Thyroid gland (tissue), 4 donors: ENCODE measurements around the gene FZD2. TPM values are rescaled to one million over a fixed set of nuclear protein-coding genes. Genes with fewer than 3 reads are reported as not detected.
"Not testable (repeated sequence)": the region's sequence is repeated elsewhere in the genome, so short reads cannot be mapped to it uniquely, and the experiment has no call there.

Experiments used
- DNase-seq, 2 donors: peaks; one replicate each; pipeline ENCODE4 v3.0.0-alpha.2; 2019
- H3K27ac ChIP-seq, 3 donors: fragments of 200-600 bp; sonication (generic); 1 replicate in 2 of 3; 2 replicates in 1 of 3; pipeline ENCODE4 v1.5.1; 2016 to 2019; ENCODE audit warnings: mild to moderate bottlenecking in 1 of 3, moderate library complexity in 1 of 3
- H3K27me3 ChIP-seq: fragments of 200-600 bp; sonication (generic); one replicate; pipeline ENCODE4 v1.5.1; 2019
- H3K36me3 ChIP-seq, 2 donors: fragments of 200-600 bp; sonication (generic); one replicate each; pipeline ENCODE4 v1.5.1; 2016 to 2019
- H3K4me1 ChIP-seq, 2 donors: fragments of 200-600 bp; sonication (generic); one replicate each; pipeline ENCODE4 v1.5.1; 2017 to 2019
- H3K4me3 ChIP-seq, 3 donors: fragments of 200-600 bp; sonication (generic); replicated peaks in 1 of 3; 1 replicate in 2 of 3; 2 replicates in 1 of 3; pipeline ENCODE4 v1.5.1; 2016; ENCODE audit warnings: mild to moderate bottlenecking in 1 of 3
- H3K9me3 ChIP-seq: fragments of 200-600 bp; sonication (generic); one replicate; pipeline ENCODE4 v1.5.1; 2017
- POLR2A ChIP-seq, 2 donors: fragments of 450-650 bp; IDR thresholded peaks; one replicate each; pipeline ENCODE4 v1.6.1; 2017; ENCODE audit warnings: antibody characterized with exemption in 2 of 2, mild to moderate bottlenecking in 2 of 2, moderate library complexity in 1 of 2
- WGBS, 2 donors: methylation state at CpG; one replicate each; pipeline ENCODE4 v1.1.5; 2017; 5-methylcytosine and 5-hydroxymethylcytosine counted together
- intact Hi-C: fragments of 100-400 bp; cut with DNase I; formaldehyde crosslinking; loops from one replicate; pipeline ENCODE4 v1.15.1; 2023
- total RNA-seq, 4 donors: library from RNA; depleted of rRNA; stranded (reverse); fragments of >200 nt; gene quantifications; one replicate each; pipeline ENCODE4 v1.2.3, GENCODE V29; 2016
- TF ChIP-seq, protein P1 (sequence below), 6 experiments: fragments of 200-600 bp in 3 of 6; fragments of 450-650 bp in 3 of 6; sonication (generic) in 3 of 6; IDR thresholded peaks; one replicate each; pipeline ENCODE4 v1.5.1; 2016 to 2019; ENCODE audit warnings: antibody characterized with exemption in 6 of 6, mild to moderate bottlenecking in 2 of 6, inconsistent platforms in 1 of 6, moderate library complexity in 1 of 6

The FZD2 gene
- total RNA-seq, 4 donors from 2014 or later, result 1.8 to 7.1 (median 4.5) TPM

GRCh38 chr17:44536090-44536953 lies 21.0 kb upstream of the FZD2 start:
- intact Hi-C loops, result no loop called here
- DNase-seq, result no peak
- 81% methylated on average over 8 to 12 of the region's 12 CpGs for WGBS, 2 donors

DNA sequence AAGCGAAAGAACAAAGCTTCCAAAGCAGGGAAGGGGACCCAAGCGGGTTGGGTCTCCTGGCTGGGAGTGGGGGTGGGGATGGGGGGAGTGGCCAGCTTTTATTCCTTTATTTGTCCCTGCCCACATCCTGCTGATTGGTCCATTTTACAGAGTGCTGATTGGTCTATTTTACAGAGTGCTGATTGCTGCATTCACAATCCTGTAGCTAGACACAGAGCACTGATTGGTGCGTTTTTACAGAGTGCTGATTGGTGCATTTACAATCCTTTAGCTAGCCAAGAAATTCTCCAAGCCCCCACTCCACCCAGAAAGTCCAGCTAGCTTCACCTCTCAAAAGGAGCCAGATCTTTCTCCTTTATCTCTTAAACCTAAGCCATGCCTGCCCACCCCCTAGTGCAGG lies 19.4 kb upstream of the FZD2 start:
- H3K27me3 ChIP-seq, DNase-seq, H3K36me3 ChIP-seq, H3K9me3 ChIP-seq, H3K4me3 ChIP-seq, H3K27ac ChIP-seq, intact Hi-C loops: not testable (repeated sequence)
- 97 to 100% methylated on average over 3 of the region's 3 CpGs for WGBS, 2 donors
- peaks cover 3 to 20% of the 10 kb centered on the region in 2 donors for H3K4me1 ChIP-seq

More at GRCh38 chr17:44536090-44536953, 21.0 kb upstream of the FZD2 start:
- Histone ChIP-seq H3K27ac (no peak overlapping the region), H3K4me3 (no peak overlapping the region), H3K36me3 (no peaks in the 10 kb centered on the region), H3K27me3 (no peaks in the 10 kb centered on the region), H3K9me3 (no peaks in the 10 kb centered on the region), H3K4me1 (peaks cover 2 to 15% of the 10 kb centered on the region in 2 donors)
- TF ChIP-seq, protein P1, sequence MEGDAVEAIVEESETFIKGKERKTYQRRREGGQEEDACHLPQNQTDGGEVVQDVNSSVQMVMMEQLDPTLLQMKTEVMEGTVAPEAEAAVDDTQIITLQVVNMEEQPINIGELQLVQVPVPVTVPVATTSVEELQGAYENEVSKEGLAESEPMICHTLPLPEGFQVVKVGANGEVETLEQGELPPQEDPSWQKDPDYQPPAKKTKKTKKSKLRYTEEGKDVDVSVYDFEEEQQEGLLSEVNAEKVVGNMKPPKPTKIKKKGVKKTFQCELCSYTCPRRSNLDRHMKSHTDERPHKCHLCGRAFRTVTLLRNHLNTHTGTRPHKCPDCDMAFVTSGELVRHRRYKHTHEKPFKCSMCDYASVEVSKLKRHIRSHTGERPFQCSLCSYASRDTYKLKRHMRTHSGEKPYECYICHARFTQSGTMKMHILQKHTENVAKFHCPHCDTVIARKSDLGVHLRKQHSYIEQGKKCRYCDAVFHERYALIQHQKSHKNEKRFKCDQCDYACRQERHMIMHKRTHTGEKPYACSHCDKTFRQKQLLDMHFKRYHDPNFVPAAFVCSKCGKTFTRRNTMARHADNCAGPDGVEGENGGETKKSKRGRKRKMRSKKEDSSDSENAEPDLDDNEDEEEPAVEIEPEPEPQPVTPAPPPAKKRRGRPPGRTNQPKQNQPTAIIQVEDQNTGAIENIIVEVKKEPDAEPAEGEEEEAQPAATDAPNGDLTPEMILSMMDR (IDR thresholded peaks at IDR 0.05), result no peak
- no peak for TF ChIP-seq POLR2A (IDR thresholded peaks at IDR 0.05)

DNA sequence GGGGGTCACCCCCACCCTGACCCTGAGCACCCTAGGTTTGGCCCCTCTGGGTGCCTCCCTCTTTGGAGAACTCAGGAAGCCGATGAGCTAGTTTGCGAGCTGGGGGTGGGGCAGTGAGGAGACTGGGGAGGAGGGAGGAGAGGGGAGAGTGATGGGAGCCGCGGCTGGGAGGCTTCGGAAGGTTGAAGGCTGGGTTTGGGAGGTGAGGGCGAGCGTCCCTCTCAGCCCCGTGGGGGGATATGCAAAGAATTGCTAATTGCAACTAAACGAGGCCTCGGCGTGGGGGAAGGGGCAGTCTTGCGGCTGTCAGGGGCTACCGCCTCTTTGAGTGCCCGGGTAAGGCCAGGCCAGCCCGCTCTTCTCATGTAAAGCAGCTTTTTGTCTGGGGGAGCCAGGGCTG lies 17.6 kb upstream of the FZD2 start:
- peak; percentile 20 for DNase-seq
- Histone ChIP-seq H3K27me3 (no peaks in the 10 kb centered on the region), H3K4me3 (no peak overlapping the region), H3K27ac (no peak overlapping the region), H3K4me1 (peaks cover 8 to 26% of the 10 kb centered on the region in 2 donors), H3K9me3 (no peaks in the 10 kb centered on the region), H3K36me3 (no peaks in the 10 kb centered on the region)
- intact Hi-C loops, result no loop called here
- WGBS, 2 donors, result 17 to 22% methylated on average over 15 of the region's 15 CpGs
- TF ChIP-seq, protein P1 (IDR thresholded peaks at IDR 0.05), result no peak
- TF ChIP-seq POLR2A (IDR thresholded peaks at IDR 0.05), result no peak

- H3K27me3 ChIP-seq, result no peaks in the 10 kb centered on the region
- H3K9me3 ChIP-seq, result no peaks in the 10 kb centered on the region
- H3K4me3 ChIP-seq, result no peak overlapping the region
- no peak for DNase-seq
- 85 to 91% methylated on average over 11 of the region's 11 CpGs for WGBS, 2 donors
- TF ChIP-seq, protein P1 (IDR thresholded peaks at IDR 0.05), result no peak
- TF ChIP-seq POLR2A (IDR thresholded peaks at IDR 0.05), result no peak
- intact Hi-C loops, result no loop called here
- no peaks in the 10 kb centered on the region for H3K36me3 ChIP-seq
- H3K27ac ChIP-seq, result no peak overlapping the region
- H3K4me1 ChIP-seq, result peaks cover 8 to 26% of the 10 kb centered on the region in 2 donors
These were observed 16.8 kb upstream of the FZD2 start for GRCh38 chr17:44540246-44541084.

- intact Hi-C loops, result no loop called here
- H3K4me1 ChIP-seq, result peaks cover 8 to 17% of the 10 kb centered on the region in 2 donors
- DNase-seq, result no peak
- 40 to 66% methylated on average over 6 to 8 of the region's 8 CpGs for WGBS, 2 donors
- no peaks in the 10 kb centered on the region for H3K9me3 ChIP-seq
- no peaks in the 10 kb centered on the region for H3K36me3 ChIP-seq
- no peaks in the 10 kb centered on the region for H3K27me3 ChIP-seq
- no peak overlapping the region for H3K27ac ChIP-seq
- TF ChIP-seq, protein P1 (IDR thresholded peaks at IDR 0.05), result no peak
- TF ChIP-seq POLR2A (IDR thresholded peaks at IDR 0.05), result no peak
- H3K4me3 ChIP-seq, result no peak overlapping the region
These were observed 15.3 kb upstream of the FZD2 start for GRCh38 chr17:44541884-44542581.
